DMS114 treated with DMSO at 0.1 percent for 48 hours (cell line): ENCODE data around the gene RRBP1.

Experiments used
- DNase-seq: peaks from one replicate; lab custom pipeline; 2025; ENCODE audit not compliant: unreplicated experiment; lab: John Stamatoyannopoulos, UW

The RRBP1 gene

GRCh38 chr20:17681726-17682102 is 328 bp downstream of the RRBP1 start:
- no peak for DNase-seq

- DNase-seq, result peak; percentile 49
Observed at GRCh38 chr20:17680836-17681725, 961 bp downstream of the RRBP1 start.

DNA sequence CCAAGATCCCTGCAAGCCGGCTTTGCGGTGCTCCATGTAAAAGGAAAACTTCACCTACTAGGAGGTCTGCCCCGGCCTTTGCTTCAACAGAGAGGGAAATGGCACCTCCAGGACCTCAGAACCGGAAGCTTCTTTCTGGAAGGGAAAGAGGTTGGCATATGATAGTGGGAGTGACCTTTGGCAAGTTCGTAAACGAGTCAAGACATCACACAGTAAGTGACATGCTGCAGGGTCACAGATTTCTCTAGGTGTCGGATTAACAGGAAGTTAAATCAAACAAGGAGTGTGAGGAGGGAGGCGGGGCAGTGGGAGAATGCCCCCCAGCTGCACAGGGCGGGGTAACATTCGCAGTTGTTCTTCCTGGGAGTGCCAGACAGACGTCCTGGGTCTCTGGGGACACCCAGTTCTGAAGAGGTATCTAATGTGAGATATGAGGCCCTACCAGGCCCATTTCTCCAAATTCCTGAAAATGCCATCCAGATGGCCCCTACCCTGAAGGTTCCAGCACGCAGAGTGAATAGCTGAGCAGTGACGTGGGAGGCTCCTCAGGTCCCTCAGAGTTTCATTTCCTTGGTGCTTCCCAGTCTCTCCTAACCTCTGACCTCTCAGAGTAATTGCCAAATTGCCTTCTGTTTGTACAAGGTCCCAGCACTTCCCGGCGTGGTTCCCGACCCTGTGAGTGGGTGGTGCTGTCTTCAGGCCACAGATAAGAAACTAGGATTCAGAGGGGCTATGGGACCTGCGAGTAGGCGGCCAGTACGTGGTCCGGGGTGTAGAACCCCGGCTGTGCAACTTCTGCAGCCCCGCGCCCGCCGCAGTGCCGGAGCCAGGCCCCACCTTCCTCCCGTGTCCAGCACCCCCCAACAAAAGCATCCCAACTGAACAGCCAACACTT is 1.9 kb downstream of the RRBP1 start:
- DNase-seq, result no peak

DNA sequence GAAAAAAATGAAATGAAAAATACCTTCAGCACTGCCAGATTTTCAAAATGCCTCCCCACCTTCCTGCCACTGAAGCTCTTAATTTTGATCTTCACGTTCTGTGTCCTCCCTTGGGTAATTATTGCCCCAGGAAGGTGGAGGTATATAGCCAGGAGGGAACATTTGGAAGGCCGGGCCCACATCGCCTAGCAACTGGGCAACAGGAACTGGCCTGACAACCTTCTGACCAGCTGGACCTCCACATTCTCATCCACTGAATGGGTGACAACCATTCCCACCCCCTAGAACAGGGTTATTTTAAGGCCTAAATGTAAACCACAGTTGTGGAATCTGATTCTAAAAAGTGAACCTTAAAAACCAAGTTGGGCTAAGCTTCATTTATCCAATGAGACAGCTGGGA is 3.2 kb downstream of the RRBP1 start:
- no peak for DNase-seq

GRCh38 chr20:17678295-17678694 is 3.7 kb downstream of the RRBP1 start:
- DNase-seq, result no peak

- DNase-seq, result no peak
Observed at GRCh38 chr20:17676942-17677341, 5.1 kb downstream of the RRBP1 start.

DNA sequence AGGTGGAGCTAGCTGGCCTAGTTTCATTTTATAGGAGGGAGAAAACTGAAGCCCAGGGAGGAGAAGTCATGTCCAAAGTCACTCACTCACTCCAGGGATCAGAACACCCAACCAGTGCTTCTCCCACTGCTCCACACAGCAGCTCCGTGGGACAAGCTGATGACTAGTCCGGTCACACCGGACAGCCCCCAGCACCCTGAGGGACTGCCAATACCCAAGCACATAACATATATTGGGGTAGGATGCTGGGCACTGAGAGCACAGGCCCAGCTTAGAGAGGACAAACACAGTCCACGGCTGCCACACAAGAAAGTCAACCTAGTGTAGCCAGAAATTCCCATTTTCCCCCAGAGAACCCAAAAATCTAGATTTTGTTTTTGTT is 5.7 kb downstream of the RRBP1 start:
- DNase-seq, result no peak

DNA sequence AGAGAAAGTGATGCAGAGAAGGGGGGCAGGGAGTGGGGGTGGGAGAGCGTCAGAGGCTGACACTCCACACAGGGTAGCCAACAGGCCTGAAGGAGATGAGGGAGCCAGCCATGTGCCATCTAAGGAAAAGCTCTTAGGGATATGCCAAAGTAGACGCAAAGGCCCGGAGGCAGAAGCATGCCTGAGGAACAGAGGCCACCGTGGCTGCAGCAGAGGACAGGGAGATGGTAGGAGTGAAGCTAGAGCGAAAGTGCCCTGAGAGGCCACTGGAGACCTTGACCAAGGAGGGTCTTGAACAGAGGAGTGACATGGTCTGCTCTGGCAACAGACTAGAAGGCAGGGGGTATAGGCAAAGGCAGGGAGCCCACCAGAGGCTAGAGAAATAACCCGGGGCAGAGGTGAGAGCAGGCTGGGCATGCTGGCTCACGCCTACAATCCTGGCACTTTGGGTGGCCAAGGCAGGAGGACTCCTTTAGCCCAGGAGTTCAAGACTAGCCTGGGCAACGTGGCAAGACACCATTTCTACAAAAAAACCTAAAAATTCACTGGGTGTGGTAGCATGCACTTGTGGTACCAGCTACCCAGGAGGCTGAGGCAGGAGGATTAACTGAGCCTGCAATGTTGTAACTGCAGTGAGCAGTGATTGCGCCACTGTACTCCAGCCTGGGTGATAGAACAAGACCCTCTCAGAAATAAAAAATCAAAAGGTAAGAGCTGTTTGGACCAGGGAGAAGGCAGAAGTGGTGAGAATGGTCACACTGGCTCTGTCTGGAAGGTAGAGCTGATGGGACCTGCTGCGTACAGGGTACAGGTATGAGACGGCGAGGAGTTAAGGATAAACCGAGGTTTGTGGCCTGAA is 6.3 kb downstream of the RRBP1 start:
- no peak for DNase-seq

- no peak for DNase-seq
Observed at GRCh38 chr20:17674722-17675518, 7.1 kb downstream of the RRBP1 start.

DNA sequence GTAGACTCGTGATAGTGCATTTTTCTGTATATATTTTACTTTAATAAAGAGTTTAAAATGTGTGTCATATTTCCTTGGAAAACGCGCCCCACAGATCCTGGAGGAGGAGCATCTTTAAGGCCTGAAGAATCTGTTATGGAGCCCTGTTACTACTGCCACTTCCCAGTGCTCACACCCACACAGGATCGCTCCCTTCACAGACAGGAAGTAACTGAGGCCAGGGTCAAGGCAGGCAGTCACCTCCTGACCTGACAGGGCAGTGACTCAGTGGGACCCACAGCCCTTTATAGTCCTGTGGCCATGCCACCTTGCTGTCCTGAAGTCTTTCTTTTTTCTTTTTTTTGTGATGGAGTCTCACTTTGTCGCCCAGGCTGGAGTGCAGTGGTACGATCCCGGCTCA is 9.0 kb downstream of the RRBP1 start:
- no peak for DNase-seq

GRCh38 chr20:17671565-17671964 is 10.5 kb downstream of the RRBP1 start:
- DNase-seq, result no peak

DNA sequence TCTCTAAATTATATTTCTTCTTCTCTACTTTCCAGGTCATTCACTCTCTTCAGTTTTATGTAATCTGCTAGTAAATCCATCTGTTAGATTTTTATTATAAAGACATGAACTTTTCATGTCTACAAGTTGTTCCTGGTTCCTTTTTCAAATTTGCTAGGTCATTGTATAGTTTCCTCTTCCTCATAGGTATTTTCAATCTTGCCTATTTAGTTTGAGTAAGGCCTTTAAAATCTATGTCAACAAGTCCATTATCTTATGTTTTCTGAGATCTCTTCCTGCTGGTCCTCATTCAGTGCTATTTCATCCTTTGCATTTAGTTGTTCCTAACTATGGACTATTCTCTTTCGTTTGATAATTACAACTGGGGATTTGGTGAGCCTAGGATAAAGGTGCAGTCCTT is 11.0 kb downstream of the RRBP1 start:
- DNase-seq, result no peak

GRCh38 chr20:17669306-17669931 is 12.6 kb downstream of the RRBP1 start:
- no peak for DNase-seq

DNA sequence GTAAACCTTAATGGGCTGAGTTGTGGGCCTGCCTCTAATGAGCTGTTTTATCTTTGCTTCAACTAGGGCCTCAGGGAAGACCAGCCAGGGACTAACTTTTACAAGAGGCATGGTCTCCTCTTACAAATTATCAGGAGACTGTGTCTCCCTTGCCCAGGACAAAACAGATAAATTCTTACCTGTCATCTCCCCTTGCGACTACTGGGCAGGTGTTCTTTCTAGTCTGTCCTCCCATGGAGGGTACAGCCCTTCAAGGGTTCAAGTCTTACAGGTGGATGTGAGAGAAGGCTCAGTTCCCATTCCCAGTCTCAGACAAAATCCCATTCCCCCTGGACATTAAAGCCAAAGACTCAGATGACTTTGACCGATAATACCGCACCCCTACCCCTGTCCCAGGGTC is 13.6 kb downstream of the RRBP1 start:
- no peak for DNase-seq

- no peak for DNase-seq
Observed at GRCh38 chr20:17667445-17667844, 14.6 kb downstream of the RRBP1 start.

DNA sequence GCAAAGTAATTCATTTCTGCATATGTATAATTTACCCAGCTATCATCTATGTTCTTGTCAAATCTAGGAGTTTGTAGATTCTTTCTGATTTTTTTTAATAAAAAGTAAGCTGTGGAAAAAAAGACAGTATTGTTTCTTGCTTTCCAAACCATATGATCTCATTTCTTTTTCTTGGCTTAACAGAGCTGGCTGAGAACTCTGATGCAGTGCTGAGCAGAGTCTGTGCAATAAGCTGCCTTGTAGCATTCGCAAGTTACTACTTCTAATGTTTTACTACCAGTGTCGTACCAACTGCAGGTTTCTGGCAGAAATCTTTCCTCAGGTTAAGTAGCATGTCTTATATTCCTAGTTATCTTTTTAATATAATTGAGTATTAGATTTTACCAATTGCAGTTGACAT is 15.6 kb downstream of the RRBP1 start:
- no peak for DNase-seq

GRCh38 chr20:17665756-17666155 is 16.3 kb downstream of the RRBP1 start:
- DNase-seq, result no peak

GRCh38 chr20:17664025-17664633 is 17.9 kb downstream of the RRBP1 start:
- no peak for DNase-seq

DNA sequence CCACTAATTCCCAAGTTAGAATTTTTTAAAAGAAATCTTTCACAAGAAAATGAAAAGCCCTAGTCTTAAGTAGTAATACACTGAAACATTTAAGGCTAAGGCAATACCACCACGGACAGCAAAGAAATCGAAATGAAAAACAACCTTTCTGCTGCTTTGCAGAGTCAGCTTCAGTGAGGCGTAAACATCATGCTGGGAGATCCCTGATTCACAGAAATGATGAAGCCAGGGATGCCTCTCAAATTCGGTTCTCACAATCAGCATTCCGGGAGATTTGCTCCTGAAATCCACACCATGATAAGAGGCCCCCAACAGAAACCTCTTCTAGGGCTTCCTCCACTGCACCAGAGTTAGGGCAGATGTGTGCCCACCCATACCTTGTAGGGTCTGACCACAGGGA is 18.6 kb downstream of the RRBP1 start:
- DNase-seq, result no peak

DNA sequence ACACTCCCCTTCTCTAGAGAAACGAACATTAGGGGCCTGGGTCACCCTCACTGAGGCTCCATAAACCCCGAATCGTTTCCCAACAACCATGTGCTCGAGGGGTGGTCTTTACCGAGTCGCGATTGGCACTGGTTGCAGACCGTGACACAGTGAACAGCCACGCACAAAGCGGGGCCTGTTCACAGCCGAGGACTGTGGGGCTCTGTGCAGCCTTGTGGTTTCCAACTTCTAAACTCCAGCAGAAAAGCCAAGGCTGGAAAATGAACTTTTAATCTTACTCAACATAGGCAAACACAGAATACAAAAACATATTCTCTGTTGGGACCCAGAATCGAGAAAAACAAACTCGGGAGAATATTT is 19.0 kb downstream of the RRBP1 start:
- DNase-seq, result no peak
